ENCODE results near the gene OXER1. TPM values are rescaled to one million over a fixed set of nuclear protein-coding genes. Genes with fewer than 3 reads are reported as not detected.

Gene OXER1
- total RNA-seq, 1 experiment from 2014 or later, result 0.90 TPM

DNA sequence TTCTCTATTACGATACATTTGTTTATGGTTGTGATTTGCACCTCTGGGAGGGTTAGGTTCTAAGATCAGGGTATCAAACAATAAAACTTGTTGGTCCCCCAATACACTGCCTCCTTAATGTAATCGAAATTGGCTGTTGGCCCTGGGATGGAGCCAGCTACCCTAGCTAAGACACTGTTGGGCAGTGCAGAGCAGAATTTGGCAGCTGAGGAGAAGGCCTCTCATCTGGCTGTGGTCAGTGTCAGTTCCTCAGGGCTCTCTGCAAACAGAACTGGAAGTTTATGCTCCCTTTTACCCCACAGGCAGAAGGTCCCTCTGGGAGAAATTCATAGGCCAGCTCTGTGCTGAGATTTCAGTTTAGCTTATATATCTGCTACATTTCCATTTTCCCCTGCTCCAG lies 37.0 kb upstream of the OXER1 start:
- no TSS peak for BruUV-seq (replicated peaks)
- Histone ChIP-seq H3K4me1 (ENCODE audit: insufficient read depth, low read length, poor library complexity, severe bottlenecking) (peaks cover 4% of the 10 kb centered on the region), H3K4me3 (ENCODE audit: low read depth, low read length, poor library complexity, severe bottlenecking) (no peak overlapping the region), H3K27ac (ENCODE audit: low read depth, low read length, poor library complexity, severe bottlenecking) (no peak overlapping the region), H3K27me3 (replicated peaks; ENCODE audit: insufficient read depth, low read depth, low read length, poor library complexity) (no peaks in the 10 kb centered on the region), H3K36me3 (ENCODE audit: insufficient read depth, low read length, poor library complexity, severe bottlenecking) (no peaks in the 10 kb centered on the region), H3K9me3 (ENCODE audit: low read depth, low read length, poor library complexity, severe bottlenecking) (no peaks in the 10 kb centered on the region)
- TF ChIP-seq, protein P1, sequence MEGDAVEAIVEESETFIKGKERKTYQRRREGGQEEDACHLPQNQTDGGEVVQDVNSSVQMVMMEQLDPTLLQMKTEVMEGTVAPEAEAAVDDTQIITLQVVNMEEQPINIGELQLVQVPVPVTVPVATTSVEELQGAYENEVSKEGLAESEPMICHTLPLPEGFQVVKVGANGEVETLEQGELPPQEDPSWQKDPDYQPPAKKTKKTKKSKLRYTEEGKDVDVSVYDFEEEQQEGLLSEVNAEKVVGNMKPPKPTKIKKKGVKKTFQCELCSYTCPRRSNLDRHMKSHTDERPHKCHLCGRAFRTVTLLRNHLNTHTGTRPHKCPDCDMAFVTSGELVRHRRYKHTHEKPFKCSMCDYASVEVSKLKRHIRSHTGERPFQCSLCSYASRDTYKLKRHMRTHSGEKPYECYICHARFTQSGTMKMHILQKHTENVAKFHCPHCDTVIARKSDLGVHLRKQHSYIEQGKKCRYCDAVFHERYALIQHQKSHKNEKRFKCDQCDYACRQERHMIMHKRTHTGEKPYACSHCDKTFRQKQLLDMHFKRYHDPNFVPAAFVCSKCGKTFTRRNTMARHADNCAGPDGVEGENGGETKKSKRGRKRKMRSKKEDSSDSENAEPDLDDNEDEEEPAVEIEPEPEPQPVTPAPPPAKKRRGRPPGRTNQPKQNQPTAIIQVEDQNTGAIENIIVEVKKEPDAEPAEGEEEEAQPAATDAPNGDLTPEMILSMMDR (conservative IDR thresholded peaks at IDR 0.05; ENCODE audit: low read depth, low read length), result no peak
- TF ChIP-seq EZH2 (IDR thresholded peaks at IDR 0.05; ENCODE audit: borderline replicate concordance, low read depth, low read length, poor library complexity, severe bottlenecking), result no peak
- intact Hi-C loops (cut with micrococcal nuclease; ENCODE audit: unreplicated experiment), result no loop called here
- DNase-seq (ENCODE audit: low spot score), result no peak
- ChIA-PET POLR2A (ENCODE audit: low non-redundant PET) (interaction anchor here (0.6 kb wide), 2 partner anchors 23 to 32 kb away, joined by 3 read pairs; no protein-coding TSS in a partner anchor), CTCF (no interaction called here)

DNA sequence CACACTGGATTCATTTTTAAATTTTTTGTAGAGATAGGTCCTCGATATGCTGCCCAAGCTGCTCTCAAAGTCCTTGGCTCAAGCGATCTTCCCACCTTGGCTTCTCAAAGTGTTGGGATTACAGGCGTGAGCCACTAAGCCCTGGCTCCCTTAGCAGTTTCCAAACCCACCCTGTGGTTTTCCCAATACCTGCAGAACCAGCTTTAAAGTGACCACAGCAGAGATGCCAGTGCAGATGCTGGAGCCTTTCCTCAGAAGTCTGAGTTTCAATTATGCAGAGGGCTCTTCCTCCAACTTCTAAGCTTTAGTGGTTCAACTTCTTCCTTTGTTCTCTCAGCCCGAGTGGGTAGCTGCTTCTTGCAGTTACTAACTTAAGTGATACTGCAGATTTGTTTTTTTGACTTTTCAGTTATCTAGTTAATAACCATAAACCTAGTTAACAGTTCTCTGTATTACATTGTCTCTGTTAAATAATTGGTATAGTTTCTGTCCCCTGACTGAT lies 36.6 kb upstream of the OXER1 start:
- POLR2A ChIA-PET (ENCODE audit: low non-redundant PET), result interaction anchor here (0.6 kb wide), 1 partner anchor 22 kb away, joined by 3 read pairs; no protein-coding TSS in a partner anchor
- DNase-seq (ENCODE audit: low spot score), result no peak
- no peaks in the 10 kb centered on the region for H3K27me3 ChIP-seq (replicated peaks; ENCODE audit: insufficient read depth, low read depth, low read length, poor library complexity)
- peaks cover 4% of the 10 kb centered on the region for H3K4me1 ChIP-seq (ENCODE audit: insufficient read depth, low read length, poor library complexity, severe bottlenecking)
- H3K4me3 ChIP-seq (ENCODE audit: low read depth, low read length, poor library complexity, severe bottlenecking), result no peak overlapping the region
- no peak overlapping the region for H3K27ac ChIP-seq (ENCODE audit: low read depth, low read length, poor library complexity, severe bottlenecking)
- CTCF ChIA-PET, result no interaction called here
- BruUV-seq (replicated peaks), result no TSS peak
- intact Hi-C loops (cut with micrococcal nuclease; ENCODE audit: unreplicated experiment), result no loop called here
- no peak for TF ChIP-seq EZH2 (IDR thresholded peaks at IDR 0.05; ENCODE audit: borderline replicate concordance, low read depth, low read length, poor library complexity, severe bottlenecking)
- TF ChIP-seq, protein P1 (conservative IDR thresholded peaks at IDR 0.05; ENCODE audit: low read depth, low read length), result no peak
- H3K9me3 ChIP-seq (ENCODE audit: low read depth, low read length, poor library complexity, severe bottlenecking), result no peaks in the 10 kb centered on the region
- H3K36me3 ChIP-seq (ENCODE audit: insufficient read depth, low read length, poor library complexity, severe bottlenecking), result no peaks in the 10 kb centered on the region

DNA sequence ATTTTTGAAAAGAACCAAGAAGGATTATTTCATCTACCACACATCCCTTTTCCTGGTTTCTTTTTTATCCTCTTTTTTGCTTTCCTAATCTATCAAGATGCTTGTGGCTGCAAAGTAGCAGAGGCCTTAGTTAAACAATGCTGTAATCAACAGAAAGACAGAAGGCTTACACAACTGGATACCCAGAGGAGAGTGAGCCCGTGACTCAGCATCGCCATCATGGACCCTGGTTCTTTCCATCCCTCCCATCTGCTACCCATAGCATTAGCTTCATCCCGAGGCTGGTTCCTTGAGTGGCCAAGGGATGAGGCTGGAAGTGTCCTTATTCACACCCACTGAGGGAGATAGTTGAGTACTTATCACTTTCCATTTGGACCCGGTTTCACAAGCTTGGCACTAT lies 35.9 kb upstream of the OXER1 start:
- no TSS peak for BruUV-seq (replicated peaks)
- Histone ChIP-seq H3K27me3 (replicated peaks; ENCODE audit: insufficient read depth, low read depth, low read length, poor library complexity) (no peaks in the 10 kb centered on the region), H3K9me3 (ENCODE audit: low read depth, low read length, poor library complexity, severe bottlenecking) (no peaks in the 10 kb centered on the region), H3K4me3 (ENCODE audit: low read depth, low read length, poor library complexity, severe bottlenecking) (no peak overlapping the region), H3K36me3 (ENCODE audit: insufficient read depth, low read length, poor library complexity, severe bottlenecking) (no peaks in the 10 kb centered on the region), H3K4me1 (ENCODE audit: insufficient read depth, low read length, poor library complexity, severe bottlenecking) (peaks cover 4% of the 10 kb centered on the region), H3K27ac (ENCODE audit: low read depth, low read length, poor library complexity, severe bottlenecking) (no peak overlapping the region)
- ChIA-PET CTCF (no interaction called here), POLR2A (ENCODE audit: low non-redundant PET) (no interaction called here)
- no peak for TF ChIP-seq EZH2 (IDR thresholded peaks at IDR 0.05; ENCODE audit: borderline replicate concordance, low read depth, low read length, poor library complexity, severe bottlenecking)
- TF ChIP-seq, protein P1 (conservative IDR thresholded peaks at IDR 0.05; ENCODE audit: low read depth, low read length), result no peak
- DNase-seq (ENCODE audit: low spot score), result no peak
- intact Hi-C loops (cut with micrococcal nuclease; ENCODE audit: unreplicated experiment), result loop anchor here (10.0 kb wide), 1 partner anchor 305 kb away; the partner anchor contains the start of gene KCNG3

Data from A673 (cell line).